Measurements from ENCODE around the gene THG1L.
"Not testable (repeated sequence)": the region's sequence is repeated elsewhere in the genome, so short reads cannot be mapped to it uniquely, and the experiment has no call there.

THG1L gene

DNA sequence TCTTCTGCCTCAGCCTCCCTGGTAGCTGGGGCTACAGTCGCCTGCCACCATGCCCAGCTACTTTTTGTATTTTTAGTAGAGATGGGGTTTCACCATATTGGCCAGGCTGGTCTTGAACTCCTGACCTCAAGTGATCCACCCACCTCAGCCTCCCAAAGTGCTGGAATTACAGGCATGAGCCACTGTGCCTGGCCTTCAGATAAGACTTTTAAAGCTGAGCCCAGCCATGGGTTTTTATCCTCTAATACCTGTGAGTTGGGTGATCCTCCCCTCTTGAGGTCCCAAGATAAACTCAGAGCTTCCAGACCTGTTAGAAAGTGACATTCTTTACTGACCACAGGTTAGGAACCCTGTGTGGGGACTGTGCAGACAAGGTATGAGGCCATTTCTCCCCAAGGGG is 3.4 kb upstream of the THG1L start:
- DNase-seq: not testable (repeated sequence)

DNA sequence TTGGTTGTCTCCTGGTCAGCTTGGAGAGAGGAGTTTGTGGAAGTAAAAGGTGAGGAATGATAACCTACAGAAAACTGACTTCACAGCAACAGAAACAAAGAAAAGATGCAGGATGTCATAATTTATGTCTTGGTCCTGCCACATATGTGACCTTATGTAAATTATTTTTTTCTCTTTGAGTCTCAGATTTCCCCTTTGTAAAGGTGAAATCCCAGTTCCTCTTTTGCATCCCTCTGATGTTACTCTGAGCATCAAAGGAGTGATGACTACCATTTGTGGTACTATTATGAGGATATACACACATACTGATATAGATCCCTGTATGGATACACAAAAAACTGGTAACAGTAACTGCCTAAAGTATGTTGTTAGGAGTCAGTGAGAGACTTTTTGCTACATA is 1.4 kb upstream of the THG1L start:
- DNase-seq: no peak

DNA sequence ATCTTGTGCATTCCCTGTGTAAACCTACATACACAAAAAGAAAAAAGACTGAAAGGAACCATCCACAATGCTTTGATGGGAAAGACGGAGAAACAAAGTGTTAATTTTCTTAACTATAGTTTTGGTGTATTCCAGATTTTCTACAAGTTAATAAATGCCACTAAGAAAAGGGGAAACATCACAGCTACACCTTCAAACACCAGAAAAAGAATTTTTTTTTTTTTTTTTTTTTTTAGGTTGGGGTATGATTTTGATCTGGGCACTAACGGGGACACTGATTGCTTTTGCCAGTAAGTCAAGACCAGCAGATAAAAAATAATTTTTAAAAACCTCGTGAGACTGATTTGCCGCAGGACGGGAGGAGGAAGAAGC is 334 bp upstream of the THG1L start:
- no peak for DNase-seq

DNA sequence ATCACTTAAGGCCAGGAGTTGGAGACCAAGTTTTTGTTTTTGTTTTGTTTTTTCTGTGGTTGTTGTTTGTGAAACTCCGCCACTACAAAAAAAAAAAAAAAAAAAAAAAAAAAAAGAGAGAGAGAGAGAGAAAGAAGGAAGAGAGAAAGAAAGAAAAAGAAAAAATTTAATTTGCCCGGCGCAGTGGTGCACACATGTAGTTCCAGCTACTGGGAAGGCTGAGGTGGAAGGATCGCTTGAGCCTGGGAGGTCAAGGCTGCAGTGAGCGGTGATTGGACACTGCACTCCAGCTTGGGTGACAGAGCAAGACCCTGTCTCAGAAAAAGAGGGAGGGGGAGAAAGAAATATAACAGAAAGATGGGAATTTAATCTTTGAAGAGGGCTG is 902 bp downstream of the THG1L start:
- DNase-seq: no peak

DNA sequence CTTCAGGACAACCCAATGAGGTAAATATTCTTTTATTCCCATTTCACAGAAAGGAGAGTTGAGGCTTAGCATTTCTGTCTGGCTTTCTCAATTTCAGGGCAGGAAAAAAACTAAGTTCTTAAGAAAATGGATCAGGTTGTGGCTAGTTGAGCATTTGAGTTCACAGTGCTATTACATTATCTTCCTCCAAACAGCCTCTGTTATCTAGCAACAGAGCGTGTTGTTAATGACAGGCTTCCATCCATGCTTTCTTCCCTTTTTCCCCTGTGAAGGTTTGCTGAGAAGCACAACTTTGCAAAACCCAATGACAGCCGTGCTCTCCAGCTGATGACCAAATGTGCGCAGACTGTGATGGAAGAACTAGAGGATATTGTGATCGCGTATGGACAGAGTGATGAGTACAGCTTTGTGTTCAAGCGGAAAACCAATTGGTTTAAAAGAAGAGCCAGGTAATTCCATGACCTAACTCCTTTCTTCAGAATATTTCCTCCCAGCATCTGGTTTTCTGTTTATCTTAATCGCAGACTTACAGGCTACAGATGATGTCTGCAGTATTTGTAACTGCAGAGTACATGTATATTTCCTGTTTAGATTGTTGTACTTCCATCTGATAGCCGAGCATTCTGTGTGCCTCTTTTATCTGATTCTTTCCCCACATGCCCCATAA is 1.5 kb downstream of the THG1L start:
- DNase-seq: no peak

DNA sequence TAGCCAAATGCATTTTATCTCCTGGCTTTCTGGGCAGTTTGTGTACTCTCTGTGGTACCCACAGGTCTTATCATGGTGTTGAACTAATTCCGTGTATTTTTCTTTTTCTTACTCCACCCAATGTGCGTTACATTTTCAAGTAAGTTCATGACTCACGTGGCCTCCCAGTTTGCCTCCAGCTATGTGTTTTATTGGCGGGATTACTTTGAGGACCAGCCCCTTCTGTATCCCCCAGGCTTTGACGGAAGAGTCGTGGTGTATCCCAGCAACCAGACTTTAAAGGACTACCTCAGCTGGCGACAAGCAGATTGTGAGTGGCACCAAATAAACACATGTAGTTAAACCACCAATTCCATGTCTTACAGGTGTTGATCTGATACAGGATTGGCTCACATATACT is 3.2 kb downstream of the THG1L start:
- no peak for DNase-seq

DNA sequence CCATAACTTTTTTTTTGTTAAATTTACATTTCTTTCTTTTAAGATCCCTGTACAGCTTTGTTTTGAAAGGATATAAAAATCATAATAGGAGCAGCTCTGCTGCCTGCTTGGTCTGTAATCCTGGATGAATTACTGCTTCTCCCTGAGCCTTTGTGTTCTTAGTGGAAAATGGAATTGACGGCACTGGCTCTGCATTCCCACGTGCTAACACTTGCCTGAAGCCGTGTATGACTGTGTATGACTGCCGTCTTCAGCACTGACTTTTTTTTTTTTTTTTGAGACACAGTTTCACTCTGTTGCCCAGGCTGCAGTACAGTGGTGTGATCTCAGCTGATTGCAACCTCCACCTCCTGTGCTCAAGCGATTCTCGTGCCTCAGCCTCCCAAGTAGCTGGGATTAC is 4.8 kb downstream of the THG1L start:
- DNase-seq: no peak

DNA sequence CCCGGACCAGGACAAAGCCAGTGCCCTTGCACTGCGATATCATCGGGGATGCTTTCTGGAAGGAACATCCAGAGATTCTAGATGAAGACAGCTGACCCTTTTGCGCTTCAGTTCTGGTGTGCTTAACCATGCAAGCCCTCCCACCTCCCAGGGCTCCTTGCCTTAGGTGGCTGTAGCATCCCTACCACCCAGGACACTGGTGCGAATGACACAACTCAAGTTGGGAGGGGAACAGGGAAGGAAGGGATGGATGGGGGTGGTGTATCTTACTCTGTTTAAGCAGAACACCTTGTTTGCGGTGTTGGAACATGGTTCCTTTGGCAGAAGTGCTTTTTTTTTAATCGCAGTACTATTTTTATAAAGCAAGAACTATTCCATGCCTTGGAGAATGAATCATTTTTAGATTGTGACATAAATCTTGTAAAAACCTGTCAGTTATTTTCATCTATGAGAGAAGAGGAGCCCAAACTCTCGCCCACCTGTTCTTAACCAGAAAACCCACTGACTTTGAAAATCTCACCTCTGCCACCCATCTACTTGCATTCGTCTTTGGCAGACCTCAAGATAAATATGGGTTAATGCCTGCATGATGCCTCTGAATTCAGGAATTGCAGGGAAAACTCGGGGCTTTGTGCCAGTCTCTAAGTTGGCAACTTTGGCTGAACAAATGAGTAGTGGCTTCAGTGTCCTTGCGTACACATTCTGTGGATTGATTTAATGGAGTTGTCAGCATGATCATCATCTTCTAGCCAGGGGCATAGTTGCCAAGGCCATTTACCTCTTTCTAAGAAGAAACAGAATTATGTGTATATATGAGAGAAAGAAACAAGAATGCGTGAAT is 8.4 kb downstream of the THG1L start:
- peak in 1 of 51 donors; percentile 12 for DNase-seq

DNA sequence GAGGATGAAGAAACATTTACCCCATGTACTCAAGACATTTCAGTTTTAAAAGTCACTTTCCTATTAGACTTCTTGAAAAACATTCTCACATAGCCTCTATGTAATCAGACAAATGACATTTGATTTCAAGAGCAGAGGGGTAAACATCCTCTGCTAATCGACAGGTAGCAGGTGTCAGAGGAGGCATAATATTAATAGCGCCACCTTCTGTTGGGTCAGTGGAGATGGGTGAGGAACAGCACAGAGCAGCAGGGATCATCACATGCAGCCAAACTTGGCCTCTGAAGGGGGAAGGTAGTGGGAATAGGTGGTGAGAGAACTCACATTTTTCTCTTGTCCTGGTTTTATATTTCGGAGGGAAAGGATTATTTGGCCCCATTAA is 9.0 kb downstream of the THG1L start:
- DNase-seq: no peak

DNA sequence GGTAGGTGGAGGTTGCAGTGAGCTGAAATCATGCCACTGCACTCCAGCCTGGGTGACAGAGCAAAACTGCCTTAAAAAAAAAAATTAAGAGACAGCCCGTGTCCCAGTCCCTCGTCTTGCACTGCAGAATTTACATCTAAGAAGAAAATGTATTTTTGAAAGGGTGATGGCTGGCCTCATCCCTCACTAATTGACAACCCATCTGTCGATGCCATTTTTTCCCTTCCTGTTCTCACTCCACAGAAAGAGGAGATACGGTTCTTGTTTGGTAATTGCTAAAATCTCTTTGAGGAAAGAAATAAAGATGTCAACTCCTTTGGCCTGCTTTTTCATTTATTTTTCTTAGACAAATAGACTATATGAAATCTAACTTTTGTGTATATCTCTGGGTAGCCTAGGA is 9.9 kb downstream of the THG1L start:
- no peak for DNase-seq

DNA sequence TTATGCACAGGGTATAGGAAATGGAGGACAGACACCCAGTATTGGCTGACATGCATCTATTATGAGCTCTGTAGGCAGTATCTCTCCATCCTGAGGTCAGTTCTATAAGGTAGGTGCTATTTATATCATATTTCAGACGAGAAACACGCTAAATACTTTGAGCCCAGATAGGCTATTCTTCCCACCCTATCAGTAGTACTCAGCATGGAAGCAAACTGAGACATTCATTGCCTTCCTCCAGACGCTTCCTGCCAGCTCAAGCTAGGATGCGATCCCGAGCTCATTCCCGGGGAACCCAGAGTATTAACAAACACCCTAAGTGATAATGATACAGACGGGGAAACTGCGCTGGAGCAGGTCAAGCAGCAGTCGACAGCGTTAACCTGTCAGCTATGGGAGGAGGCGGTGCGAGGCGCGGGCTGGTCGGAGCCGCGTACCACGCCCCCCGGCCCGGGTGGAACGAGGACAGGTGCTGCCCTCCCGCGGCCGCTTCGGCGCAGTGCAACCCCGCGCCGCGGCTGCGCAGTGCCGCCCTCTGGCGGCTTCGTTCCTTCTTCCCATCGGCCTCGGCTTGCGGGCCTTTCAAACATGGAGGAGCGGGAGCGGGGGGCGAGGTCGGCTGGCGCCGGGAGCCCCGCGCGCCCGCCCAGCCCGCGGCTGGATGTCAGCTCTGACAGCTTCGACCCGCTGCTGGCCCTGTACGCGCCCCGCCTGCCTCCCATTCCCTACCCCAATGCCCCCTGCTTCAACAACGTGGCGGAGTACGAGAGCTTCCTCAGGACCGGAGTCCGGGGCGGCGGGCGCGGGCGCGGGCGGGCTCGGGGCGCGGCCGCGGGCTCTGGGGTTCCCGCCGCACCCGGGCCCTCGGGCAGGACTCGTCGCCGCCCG is 12.2 kb downstream of the THG1L start, which contains the start of gene LSM11:
TSS of gene LSM11 (plus strand) at position 550 of the 888 bp plus-strand sequence. CDS start at position 589, 39 bp downstream.
- DNase-seq: peak; percentile 23 to 91 (median 75)

DNA sequence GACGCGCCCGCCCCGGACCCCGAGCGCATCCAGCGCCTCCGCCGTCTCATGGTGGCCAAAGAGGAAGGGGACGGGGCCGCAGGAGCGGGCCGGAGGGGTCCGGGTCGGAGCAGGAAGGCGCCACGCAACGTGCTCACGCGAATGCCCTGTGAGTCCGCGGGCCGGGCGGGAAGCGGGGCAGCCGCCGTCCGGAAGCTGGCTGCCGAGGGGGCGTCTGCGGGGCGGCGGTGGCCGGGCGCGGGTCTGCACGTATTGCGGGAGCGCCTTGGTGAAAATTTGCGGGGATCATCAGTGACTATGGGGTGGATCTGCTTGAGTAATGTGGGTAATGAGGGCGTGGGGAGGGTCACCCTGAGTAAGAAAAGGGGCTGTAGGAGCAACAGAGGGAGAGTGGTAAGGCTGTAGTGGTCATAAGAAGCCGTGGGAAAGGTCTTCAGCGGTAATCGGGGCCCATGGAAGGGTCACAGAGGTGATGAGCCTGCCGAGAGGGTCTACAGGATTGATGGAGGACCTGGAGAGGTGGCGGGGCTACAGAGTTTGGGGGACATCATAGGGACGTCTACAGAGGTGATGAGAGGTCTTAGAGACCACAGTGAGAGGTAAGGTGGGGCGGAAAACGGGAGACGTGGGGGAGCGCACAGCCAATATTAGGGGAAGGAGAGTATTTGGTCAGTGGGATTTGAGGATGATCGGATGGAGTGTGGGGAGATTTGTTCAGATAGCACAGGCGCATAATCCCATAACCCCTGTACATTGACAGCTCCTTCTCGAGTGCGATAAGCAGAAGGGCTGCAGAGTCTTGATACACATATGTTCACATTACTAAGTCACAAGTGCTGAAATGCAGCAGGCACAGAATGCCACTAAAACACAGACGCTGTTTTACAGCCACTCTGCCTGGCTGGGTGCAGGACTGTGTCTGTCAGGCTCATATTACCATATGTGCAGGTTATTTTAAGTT is 13.1 kb downstream of the THG1L start:
- DNase-seq: peak in 9 of 51 donors; percentile 5 to 49 (median 33)

DNA sequence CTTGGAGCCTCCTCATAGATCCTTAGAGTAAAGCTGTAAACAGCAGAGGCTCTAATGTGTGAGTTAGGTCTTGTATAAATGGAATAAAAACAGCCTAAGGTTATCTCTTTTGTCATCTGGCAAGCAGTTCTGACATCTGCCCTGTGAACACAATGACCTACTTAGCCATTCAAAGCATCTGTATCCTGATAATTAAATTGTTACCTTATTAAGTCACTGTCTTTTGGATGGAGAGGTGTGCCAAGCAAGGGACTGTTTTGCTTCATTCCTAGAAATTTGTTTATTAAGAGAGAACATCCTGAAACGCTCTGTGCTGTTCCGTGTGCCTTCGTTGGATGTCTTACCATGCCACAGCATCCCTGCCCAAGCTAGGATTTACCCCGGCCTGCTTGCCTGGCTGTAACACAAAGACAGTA is 13.8 kb downstream of the THG1L start:
- no peak for DNase-seq

DNA sequence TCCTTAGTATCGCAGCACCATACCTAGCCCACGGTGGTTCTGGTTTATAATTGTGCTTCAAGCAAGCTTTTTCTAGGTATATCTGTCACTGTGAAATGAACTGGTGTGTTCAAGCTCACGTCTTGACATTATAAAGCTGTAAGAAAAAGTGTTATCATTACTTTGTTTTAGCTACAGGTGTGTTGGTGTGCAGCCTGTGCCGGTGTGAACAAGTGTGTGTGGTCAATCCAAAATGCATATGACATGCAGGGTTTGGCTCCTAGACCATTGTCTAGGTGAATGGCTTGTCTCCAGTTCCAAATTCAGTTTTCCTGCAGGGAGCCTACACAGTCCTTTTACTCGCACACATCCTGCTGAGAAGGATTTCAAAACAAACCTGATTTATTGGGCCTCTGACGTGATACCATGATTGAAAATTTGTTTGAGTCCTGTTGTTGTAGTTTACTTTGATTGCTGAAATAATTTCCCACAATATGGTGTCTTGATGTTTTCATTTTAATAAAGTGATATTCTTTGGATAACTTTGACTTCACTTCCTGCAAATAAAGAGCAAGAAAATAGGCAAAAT is 16.0 kb downstream of the THG1L start:
- no peak for DNase-seq

DNA sequence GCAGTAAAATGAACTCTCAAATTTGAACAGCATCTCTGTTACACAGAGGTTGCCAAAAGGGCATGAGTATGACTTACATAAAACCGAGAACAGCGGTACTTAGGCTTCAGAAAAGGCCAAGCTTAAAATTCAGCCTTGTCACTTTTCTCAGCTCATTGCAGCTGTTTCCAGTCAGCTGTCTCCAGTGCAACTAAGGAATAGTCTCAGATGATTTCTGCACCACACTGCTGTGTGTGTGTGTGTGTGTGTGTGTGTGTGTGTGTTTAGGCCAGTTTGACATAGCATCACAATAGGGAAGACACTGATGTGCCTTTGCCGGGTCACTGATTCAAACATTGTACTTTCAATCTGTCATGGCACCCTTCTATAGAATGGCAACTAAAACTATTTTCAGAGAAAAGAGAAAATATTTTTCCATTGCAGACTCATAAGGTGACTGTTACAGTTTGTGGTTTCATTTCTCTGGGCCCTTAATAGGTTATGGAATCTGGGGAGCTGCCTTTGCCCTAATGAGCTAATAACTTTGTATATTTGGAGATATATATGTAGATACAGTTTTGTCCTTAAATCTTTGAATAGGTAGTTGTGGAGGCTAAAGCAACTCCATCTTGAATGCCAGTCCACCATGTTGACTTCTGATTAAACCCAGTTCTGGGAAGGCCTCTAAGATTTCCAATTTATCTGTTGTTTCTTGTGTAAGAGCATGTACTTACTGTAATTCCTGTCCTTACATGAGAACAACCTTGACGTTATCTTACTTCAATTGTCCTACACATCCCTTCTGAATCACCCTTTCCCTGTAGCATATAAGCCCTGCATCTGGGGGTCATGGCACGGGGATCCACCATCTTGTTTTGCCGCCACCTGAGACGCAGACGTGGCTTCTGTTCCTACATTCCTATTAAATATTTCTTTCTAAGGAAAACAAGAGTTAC is 16.8 kb downstream of the THG1L start:
- DNase-seq: no peak

DNA sequence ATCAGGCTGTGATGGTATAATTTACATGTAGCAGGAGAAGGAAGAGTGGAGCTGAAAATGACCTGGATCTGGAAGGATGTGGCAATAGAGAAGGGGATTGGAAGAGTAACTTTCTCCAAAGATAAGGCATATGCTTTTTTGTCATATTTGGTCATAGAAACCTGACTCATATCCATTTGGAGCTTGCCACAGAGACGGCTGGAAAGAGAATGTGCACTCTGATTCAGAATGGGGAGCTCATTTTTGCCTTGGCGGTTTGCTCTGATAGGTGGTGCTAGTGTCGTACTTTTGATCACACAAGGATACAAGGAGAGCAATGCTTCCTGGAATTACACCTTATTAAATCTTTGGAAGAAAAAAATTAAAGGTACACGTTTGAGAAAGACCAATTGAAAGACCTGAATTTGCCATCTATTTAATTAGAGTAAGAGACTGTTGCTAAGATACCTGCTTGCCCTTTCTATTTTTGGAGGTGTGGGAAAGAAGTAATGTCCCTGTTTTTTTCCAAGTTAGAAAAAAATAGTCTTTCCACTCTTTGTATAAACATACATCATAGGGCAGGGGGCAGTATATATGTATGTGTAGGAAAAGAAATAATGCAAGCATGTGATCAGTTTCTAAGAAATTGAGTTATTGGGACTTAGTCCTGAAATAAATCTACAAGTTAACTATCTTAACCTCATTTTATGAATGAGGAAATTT is 17.7 kb downstream of the THG1L start:
- peak in 3 of 51 donors; percentile 9 to 31 (median 13) for DNase-seq

DNA sequence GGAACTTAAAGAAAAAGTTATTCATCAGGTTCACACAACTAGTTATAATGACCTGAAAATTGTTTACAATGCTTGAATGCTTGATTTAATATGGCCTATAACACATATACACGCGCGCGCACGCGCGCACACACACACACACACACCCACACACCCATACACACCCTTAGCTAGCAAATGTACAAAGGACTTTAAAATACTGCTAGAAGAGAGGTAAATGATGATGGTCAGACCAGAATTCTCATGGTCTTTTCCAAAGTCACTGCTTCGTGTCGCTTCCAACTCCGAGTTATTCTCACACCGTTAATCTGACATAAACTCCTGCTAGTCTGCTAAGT is 18.2 kb downstream of the THG1L start:
- no peak for DNase-seq

DNA sequence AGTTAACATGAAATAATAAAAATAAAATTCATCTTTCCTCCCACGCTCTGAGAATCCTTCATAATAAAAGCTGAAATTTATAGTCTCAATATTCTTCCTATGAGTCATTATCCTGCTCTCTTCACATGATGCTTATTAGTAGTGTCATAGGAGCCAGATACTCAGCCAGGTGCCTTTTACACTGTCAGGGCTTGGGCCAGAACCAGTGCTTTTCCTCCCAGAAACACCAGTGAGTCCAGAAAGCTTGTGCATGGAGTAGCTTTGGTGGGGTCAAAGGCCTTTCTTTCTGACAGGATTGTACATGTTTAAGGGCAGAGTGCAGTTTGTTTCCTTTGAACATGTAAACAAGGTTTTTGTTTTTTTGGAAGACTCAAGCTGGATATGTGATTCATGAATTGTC is 19.1 kb downstream of the THG1L start:
- DNase-seq: no peak

DNA sequence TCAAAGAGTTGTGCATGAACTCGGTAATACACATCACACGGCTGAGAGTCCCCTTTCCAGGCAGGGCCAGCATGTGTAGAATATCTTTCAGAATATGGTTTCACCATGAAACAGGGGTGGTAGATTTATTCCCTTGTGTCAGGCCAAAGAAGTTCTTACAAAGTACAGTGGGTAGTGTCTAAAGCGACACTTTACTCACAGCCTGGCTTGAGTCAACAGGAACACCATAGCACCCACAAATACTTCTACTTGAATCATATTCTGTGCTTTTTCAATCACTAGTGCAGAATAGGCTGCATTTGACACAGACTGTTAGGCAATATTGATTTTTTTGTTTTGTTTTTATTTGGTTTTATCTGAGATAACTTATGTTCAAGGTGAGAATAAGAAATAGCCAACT is 24.9 kb downstream of the THG1L start:
- no peak for DNase-seq

All from hypothalamus (tissue), 51 donors.